HUDEP-2 (cell line): Measurements from ENCODE around the gene PLXND1.
A peak's percentile ranks its signal among the peaks of the same experiment; 100 is the strongest.

Experiments
- DNase-seq, 76 experiments: peaks; one replicate each; lab custom pipeline; 2025; ENCODE audit not compliant: unreplicated experiment in 76 of 76; lab: John Stamatoyannopoulos, UW

The PLXND1 gene

GRCh38 chr3:129603561-129603942 lies 2.9 kb downstream of the PLXND1 start:
- no peak for DNase-seq

DNA sequence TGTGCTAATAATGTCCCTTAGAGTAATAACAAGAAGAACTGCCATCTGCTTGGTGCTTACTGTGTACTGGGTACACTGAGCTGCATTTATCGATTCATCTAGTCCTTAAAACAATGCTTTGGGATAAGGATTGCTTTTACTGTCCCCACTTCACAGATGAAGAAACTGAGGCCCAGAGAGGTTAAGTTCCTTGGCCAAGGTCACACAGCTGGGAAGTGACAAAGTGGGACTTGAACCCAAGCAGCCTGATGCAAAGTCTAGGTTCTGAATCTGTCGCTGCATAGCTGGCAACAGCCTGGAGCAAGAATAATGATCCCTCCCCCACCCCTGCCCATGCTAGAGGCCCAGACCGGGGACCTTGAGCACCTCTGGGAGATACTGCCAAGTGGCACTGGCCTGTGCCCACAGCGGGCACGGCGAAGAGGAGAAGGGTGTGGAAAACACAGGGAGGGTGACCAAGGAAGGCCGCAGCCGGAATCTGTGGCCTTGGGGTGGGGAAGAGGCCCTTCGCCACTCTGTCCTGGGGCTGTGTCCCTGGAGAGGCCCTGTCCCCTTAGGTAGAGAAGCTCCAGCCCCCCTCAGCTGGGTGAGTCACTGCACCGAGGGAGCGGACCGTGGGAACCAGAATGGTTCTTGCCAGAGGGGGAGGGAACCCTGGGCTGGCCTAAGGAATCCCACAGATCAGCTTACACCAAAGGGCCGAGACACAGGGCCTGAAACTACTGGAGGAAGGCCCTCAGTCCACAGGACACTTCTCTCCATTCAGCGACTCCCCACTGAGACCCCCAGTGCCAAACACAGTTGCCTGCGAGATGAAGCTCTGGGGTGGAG lies 3.5 kb downstream of the PLXND1 start:
- DNase-seq = peak in 1 of 76 experiments; percentile 8

DNA sequence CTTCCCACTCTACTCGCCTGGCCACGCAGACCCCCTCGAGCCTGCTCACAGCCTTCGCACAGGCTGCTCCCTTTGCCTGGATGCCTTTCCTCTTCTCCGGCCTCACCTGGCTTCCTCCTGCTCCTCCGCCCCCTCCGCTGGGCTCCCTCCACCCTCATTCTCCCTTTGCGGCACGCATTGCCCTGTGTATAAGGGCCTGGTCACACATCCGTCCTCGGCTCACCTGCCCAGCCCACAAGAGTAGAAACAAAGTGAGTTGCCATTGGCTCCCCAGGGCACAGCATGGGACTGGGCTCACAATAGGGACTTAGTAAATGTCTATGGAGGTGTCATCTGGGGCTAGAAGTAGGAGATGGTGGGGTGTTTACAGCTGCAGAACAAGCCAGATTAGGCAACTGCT lies 4.2 kb downstream of the PLXND1 start:
- no peak for DNase-seq

- DNase-seq = no peak
These were observed 4.8 kb downstream of the PLXND1 start for GRCh38 chr3:129601713-129602112.

- DNase-seq = no peak
These were observed 6.1 kb downstream of the PLXND1 start for GRCh38 chr3:129600348-129600747.

- DNase-seq = peak in 1 of 76 experiments; percentile 7
These were observed 6.9 kb downstream of the PLXND1 start for GRCh38 chr3:129599607-129600006.

DNA sequence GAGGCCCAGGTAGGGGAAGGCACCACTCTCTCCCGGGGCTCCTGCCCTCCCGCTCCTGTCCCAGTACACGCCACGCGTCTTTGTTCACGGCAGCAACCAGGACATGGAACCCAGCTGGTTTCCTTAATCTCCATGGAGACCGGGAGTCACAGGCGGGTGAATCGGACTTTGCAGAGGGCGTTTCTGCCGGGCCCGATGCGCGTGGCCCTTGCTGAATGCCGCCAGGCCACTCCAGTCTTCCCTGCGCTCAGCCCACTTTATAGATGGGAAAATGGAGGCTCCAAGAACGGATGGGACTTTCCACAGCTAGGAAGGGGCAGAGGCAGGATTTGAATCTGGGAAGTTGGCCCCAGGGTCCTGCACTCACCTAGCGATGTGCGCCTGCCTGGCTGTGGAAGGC lies 7.4 kb downstream of the PLXND1 start:
- DNase-seq = no peak

GRCh38 chr3:129598484-129598883 lies 8.0 kb downstream of the PLXND1 start:
- no peak for DNase-seq

- no peak for DNase-seq
These were observed 8.5 kb downstream of the PLXND1 start for GRCh38 chr3:129598000-129598381.

DNA sequence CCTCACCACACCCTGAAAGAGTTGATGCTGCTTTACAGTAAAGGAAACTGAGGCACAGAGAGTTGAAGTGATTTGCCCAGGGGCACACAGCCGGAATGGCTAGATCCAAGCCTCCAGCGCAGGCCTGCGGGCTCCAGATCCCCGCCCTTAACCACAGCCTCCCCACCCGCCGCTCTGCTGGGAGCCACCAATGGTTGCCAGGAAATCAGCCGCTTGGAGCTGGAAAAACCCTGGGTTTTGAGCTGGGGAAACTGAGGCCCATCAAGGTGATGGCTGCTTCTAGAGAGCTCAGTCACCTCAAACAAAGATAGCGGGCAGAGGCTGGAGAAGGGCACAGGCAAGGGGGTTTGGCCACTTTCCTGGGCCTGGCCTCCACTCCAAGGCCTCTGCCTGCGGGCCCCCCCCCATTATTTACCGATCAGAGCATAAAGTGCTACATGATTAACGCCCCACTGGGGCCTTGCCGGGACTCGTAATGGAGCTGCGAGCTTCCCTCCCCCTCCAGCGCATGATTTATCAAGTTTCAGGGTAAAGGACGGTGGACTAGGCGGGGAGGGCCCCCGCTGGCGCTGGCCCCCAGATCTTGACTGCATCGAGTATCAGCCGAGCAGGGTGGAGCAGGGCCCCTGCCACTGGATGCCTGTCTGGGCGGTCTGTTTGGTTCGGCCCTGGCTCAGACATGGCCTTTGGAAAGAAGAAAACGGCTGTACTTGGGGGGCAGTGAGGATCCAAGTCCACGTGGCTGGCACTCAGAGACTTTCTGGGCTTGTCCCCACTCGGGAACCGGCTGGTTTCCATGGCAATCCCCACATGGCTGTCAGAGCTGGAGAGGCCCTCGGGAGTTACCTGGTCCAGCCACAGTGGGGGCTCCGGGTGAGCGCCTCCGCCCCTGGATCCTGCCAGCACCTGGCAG lies 9.1 kb downstream of the PLXND1 start:
- peak in 13 of 76 experiments; percentile 7 to 57 (median 15) for DNase-seq

DNA sequence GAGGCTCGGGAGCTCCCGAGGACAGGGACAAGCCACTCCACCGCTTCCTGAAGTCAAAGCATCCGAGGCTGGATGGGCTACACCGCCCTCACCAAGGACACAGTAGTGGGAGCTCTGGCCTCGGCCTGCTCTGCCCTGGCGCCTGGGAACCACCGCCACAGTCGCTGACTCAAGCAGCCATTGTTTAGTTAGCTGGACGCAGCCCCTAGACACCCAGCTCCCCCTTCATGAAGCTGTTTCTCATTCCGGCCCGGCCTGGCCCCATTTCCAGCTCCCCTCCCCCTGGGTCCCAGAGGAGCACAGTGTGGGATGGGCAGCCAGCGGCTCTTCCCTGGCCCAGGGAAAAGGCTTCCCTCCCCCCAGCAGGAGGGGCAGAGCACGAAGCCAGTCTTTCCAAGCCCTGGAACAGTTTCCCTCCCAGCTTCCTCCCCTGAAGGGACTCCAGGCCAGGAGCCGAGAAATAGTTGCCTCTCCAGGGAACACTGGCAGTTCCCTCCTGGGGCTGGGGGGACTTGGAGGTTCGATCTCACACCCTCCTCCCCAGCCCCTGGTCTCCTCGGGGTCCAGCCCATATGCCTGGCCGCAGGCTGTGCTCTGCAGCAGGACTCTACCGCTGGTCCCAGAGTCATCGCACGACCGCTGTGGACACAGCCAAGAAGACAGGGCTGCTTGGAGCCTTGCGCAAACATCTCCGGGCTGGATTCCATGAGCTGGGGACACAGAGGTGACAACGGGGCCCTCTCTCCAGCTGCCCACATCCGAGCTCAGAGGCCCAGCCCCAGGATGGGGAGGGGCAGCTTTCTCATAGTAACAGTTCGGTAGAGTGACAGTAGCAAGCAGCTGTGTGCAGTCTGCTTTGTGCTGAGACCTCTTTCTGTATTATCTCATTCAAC lies 10.0 kb downstream of the PLXND1 start:
- DNase-seq = no peak

- no peak for DNase-seq
These were observed 10.8 kb downstream of the PLXND1 start for GRCh38 chr3:129595544-129596193.

DNA sequence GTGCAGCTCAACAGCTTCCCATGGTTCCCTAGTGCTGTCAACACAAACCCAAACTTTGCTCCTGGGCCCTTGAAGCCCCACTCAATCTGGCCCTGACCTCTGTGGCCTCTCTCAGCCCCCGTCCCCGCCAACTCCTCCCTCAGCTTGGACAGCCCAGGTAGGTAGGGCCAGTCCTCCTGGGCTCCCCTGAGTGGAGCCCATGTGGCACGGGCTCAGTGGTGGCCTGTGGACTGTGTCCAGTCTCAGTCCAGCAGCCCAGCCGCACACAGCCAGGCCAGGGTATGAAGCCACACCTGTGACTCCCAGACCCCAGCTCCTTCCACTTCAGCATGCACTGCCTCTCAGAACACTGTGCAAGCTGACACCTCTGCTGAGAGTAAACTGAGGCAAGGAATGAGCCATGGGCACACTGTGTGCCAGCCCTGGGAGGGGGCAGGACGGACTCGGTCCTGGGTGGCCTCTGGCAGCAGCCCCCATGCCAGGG lies 11.5 kb downstream of the PLXND1 start:
- no peak for DNase-seq

GRCh38 chr3:129594409-129594808 lies 12.1 kb downstream of the PLXND1 start:
- DNase-seq = no peak

DNA sequence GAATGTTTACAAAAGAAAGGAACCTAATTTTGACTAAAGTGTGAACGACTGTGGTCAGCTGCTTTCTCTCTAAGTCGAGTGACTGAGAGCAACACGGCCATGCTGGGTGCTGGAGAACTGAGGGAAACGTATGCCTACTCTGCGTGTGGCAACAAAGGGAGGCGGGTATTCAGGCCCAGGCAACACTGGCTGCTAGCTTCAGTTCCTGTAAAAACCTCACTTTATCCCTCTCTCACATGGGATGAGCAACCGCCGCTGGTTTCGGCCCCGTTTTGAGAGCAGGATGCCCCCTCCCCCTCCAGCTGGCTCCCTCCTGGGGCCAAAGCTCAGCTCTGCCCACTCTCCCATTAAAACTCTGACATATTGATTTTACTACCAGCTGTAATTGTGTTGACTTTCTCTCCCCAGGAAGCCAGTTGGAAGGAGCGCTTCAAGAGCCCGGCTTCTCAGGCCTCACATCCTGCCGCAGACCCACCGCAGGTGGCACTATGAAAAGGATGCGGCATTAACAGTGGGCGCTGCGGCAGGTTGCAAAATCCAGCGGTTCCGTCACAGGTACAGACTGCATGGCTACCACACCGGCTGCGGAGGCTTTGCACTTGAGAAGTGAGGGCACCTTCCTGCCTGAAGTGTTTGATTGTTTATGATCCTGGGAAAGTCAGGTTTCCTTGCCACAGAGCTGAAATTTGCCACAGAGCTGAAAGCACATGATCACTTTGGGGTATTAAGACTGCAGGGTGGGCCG lies 12.7 kb downstream of the PLXND1 start:
- DNase-seq = no peak

DNA sequence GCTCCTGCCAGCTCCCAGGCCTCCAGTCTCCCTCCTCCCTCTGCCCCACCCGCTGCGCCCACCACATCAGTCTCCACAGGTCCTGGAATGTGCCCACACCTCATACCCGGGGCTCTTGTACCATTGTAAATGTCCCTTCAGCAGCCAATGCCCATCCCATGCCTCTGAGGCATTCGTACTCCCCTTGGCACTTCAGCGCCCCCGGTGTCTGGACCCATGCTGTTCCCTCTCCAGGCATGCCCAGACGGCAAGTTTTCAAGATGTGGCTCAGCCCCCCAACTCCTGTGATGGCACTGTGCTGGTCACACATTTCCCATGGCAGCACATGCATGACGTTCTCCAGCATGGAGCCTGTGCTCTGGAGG lies 13.3 kb downstream of the PLXND1 start:
- DNase-seq = peak in 2 of 76 experiments; percentile 4 to 20

DNA sequence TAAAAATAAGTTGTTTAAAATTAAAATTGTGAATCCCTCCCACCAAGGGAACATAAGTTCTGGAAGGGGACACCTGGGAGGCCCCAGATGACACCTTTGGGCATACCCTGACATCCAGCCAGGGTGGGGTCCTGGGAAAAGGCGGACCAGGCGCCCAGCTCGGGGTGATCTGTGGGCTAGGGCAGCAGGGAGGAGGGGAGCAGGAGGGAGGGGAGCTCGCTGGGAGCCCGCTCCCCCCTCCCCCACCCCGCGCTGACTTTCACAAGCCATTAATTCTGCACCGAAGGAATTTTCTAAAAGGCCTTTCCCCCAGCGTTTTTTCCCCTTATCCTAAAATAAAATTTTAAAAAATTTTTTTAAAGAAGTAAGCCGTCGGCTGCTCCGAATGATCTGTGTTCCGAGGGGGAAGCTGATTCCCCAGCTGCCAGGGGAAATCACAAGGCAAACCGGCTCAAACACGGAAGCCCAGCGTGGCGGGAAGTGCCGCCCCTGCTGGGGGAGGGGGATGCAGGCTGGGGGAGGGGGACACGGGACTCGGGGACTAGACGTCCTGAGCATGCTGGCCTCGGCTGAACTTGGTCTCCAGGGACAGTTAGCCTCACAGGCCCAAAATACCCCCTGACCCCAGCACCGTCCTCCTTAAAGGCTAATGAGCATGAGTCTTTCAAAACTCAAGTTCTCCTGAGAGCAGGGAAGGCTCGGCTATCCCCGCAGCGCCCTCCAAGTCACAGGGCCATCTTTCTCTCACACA lies 13.9 kb downstream of the PLXND1 start:
- no peak for DNase-seq

GRCh38 chr3:129591932-129592331 lies 14.5 kb downstream of the PLXND1 start:
- DNase-seq = no peak

GRCh38 chr3:129590215-129590614 lies 16.3 kb downstream of the PLXND1 start:
- DNase-seq = no peak
